Activated naive CD8-positive, alpha-beta T cell treated with anti-CD3 and anti-CD28 coated beads for 36 hours (primary cell): ENCODE measurements around the gene CCDC187. TPM values are rescaled to one million over a fixed set of nuclear protein-coding genes. Genes with fewer than 3 reads are reported as not detected.

ENCODE experiments used
- DNase-seq: peaks from one replicate; pipeline ENCODE4 v3.0.0; 2021
- H3K27ac Mint-ChIP-seq: one replicate; pipeline ENCODE4 v1.8.0; 2022; ENCODE audit warnings: mild to moderate bottlenecking, moderate library complexity, mixed read lengths
- H3K27me3 Mint-ChIP-seq: one replicate; pipeline ENCODE4 v1.8.0; 2022; ENCODE audit warnings: mild to moderate bottlenecking, mixed read lengths
- H3K36me3 Mint-ChIP-seq: one replicate; pipeline ENCODE4 v1.8.0; 2021; ENCODE audit warnings: mild to moderate bottlenecking, mixed read lengths
- H3K4me1 Mint-ChIP-seq: one replicate; pipeline ENCODE4 v1.8.0; 2021; ENCODE audit warnings: mixed read lengths
- H3K4me3 Mint-ChIP-seq: one replicate; pipeline ENCODE4 v1.8.0; 2022; ENCODE audit warnings: mild to moderate bottlenecking, moderate library complexity, mixed read lengths
- H3K9me3 Mint-ChIP-seq: one replicate; pipeline ENCODE4 v1.8.0; 2022; ENCODE audit warnings: mixed read lengths
- total RNA-seq, 2 experiments: library from RNA; stranded (reverse); gene quantifications; one replicate each; pipeline ENCODE4 v1.2.3, GENCODE V29; 2021

Gene CCDC187
- total RNA-seq, 2 experiments from 2014 or later = not detected

DNA sequence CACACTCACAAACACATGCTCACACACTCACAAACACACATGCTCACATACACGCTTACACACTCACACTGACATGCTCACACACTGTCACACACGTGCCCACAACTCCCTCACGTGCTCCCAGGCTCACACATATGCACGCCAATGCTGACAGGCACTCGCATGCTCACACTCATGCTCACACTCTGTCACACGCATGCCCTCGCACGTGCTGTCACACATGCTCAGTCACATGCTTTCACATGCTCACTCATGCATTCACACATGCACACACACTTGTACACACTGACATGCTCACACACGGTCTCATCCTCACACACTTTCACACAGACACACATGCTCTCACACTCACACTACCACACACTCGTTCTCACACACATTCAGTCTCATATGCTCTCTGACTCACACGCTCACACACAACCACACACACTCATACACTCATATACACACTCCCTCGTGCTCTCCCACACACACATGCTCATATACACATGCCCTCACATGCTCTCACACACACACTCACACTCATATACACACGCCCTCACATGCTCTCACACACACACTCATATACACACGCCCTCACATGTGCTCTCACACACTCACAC is 10.3 kb downstream of the CCDC187 start:
- no peak for DNase-seq
- Mint-ChIP-seq H3K4me3 (no peak overlapping the region), H3K9me3 (no peaks in the 10 kb centered on the region), H3K27ac (no peak overlapping the region), H3K27me3 (no peaks in the 10 kb centered on the region), H3K36me3 (no peaks in the 10 kb centered on the region), H3K4me1 (no peaks in the 10 kb centered on the region)

DNA sequence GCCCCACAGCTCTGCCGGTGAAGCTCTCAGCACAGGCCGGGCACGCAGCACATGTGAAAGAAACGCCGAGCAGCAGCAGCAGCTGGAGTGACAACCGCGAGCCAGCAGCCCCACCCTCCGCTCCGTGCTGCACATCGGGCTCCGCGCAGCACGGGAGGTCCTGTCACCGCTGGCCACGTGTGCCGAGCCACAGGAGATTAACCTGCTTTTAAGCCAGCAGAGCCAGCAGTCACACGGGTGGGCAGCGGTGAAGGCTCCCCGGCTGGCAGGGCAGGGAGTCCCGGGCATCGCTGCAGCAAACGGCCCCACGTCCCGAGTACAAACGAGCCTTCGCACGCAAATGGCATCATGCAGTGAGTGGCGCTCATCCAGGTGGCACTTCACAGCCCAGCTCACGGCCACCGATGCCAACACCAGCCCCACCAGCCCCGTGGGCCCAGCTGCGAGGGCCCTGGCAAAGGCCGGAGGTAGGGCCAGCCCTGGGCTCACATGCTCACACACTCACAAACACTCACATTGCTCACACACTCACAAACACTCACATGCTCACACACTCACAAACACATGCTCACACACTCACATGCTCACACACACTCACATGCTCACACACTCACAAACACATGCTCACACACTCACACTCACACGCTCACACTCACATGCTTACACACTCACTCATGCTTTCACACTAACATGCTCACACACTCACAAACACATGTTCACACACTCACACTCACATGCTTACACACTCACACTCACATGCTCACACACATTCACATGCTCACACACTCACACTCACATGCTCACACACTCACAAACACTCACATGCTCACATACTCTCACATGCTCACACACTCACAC is 11.1 kb downstream of the CCDC187 start:
- DNase-seq = no peak
- Mint-ChIP-seq H3K27ac (no peak overlapping the region), H3K27me3 (no peaks in the 10 kb centered on the region), H3K9me3 (no peaks in the 10 kb centered on the region), H3K4me3 (no peak overlapping the region), H3K4me1 (no peaks in the 10 kb centered on the region), H3K36me3 (no peaks in the 10 kb centered on the region)

DNA sequence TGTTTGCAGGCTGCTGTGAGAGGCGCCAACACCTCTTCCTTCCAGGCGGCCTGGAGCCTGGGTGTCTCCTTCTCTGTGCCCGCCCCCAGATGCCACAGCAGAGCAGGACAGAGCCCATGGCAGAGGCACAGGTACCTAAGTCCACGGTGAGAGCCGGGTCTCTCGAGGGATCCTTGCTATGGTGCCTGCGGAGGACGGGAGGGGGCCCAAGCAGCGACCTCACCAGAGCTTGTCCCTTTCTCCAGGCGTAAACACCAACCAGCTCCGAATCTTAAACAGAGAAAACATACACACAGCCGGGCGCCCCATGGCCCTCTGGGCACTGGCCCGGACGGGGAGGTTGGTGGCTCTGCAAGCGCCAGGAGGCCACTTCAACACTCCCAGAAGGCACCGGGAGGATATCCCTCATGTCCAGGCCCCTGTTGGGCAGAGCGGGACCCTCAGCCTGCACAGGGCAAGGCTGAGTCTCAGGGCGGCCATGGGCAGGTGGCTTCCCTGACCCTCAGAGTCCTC is 11.8 kb downstream of the CCDC187 start:
- Mint-ChIP-seq H3K27ac (no peak overlapping the region), H3K4me1 (no peaks in the 10 kb centered on the region), H3K4me3 (no peak overlapping the region), H3K9me3 (no peaks in the 10 kb centered on the region), H3K27me3 (no peaks in the 10 kb centered on the region), H3K36me3 (no peaks in the 10 kb centered on the region)
- no peak for DNase-seq

DNA sequence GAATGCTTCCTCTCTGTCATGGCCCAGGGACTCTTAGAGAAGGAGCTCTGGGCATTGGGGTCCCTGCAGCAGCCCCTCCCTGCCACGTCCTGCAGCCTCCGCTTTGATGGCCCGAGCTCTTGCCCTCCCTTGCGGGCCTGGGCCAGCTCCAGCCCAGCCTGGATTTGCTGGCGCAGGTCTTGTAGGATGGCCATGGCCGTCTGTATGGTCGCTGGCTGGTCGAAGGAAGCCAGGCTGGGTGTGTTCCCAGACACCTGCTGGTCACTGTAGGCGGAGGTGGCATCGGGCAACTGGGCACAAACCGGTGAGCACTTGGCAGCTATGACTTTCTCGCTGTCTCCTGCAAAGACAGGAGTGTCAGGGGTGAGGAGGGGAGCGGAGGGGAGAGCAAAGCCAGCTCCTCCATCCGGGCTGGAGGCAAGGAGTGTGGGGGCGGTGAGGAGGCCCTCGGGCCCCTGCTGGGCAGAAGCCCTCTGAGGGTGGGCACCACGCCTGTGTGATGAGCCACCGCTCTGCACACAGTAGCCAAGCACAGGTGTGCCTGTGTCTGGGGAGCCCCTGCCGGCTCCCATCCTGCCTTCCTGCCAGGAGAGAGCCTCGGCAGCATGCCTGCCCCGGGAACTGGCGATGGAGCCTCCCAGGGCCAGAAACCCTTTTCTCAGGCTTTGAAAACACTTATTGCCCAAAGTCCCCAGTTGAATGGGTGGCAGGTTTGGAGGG is 12.4 kb downstream of the CCDC187 start:
- no peak for DNase-seq
- Mint-ChIP-seq H3K27ac (no peak overlapping the region), H3K36me3 (no peaks in the 10 kb centered on the region), H3K4me3 (no peak overlapping the region), H3K9me3 (no peaks in the 10 kb centered on the region), H3K27me3 (no peaks in the 10 kb centered on the region), H3K4me1 (no peaks in the 10 kb centered on the region)

DNA sequence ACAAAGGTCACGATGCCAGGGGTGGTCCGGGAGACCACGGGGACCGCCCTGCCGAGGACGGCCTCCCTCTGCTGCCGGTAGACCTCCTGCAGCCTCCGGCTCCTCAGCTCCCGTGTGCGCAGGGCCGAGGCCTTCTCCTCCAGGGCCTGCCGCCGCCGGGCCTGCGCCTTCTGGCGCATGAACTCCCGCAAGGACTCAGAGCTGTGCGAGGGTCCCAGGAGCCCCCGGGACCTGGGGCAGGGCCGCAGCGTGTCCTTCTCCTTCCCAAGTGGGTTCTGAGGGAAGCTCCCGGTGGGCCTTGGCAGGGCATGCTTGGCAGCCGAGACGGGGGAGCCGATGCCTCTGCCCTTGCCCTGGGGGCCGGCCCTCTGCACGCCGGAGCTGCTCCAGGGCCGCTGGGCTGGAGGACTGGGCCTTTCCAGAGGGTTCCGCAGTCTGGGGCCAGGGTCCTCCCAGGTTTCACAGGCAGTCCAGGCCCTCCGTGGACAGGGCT is 13.3 kb downstream of the CCDC187 start:
- Mint-ChIP-seq H3K4me3 (no peak overlapping the region), H3K9me3 (no peaks in the 10 kb centered on the region), H3K27me3 (no peaks in the 10 kb centered on the region), H3K4me1 (no peaks in the 10 kb centered on the region), H3K36me3 (no peaks in the 10 kb centered on the region), H3K27ac (no peak overlapping the region)
- no peak for DNase-seq

DNA sequence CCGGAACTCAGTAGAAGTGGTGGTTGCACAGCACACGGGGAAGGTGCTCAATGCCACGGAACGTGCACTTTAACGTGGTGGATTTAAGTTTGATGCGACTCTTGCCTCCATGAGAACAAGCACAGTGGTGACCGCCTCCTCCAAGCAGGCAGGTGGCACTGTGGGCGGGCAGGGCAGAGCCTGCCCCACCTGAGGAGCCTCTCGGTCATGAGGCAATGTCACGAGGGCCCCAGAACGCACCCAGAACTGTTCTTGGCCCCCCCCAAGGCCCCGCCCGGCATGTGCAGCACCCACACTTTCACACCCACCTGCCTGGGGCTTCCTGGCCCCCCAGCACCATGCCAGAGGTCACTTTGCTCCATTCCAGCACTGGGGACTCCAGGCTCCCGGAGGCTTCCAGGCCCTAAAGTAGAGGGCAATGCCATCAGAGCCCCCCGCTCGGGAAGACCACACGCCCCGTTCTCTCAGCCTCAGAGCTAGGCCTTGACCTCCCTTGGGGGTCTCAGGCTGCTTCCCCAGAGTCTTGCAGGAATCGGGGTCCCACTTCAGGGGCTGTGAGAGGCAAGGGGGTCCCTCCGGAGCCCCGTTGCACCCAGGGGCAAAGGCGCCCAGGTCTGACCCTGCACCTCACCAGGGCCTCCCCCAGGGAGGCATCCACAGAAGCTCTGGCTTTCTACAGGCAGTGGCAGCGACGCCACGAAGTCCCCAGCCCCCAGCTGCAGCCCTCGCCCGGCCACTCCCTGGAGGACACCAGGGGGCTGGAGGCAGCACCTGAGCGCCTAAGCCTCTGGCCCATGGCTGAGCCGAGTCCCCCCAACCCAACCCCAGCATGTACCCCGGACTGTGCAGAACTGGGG is 14.0 kb downstream of the CCDC187 start:
- Mint-ChIP-seq H3K27me3 (no peaks in the 10 kb centered on the region), H3K4me1 (no peaks in the 10 kb centered on the region), H3K4me3 (no peak overlapping the region), H3K36me3 (no peaks in the 10 kb centered on the region), H3K27ac (no peak overlapping the region), H3K9me3 (no peaks in the 10 kb centered on the region)
- DNase-seq = no peak

DNA sequence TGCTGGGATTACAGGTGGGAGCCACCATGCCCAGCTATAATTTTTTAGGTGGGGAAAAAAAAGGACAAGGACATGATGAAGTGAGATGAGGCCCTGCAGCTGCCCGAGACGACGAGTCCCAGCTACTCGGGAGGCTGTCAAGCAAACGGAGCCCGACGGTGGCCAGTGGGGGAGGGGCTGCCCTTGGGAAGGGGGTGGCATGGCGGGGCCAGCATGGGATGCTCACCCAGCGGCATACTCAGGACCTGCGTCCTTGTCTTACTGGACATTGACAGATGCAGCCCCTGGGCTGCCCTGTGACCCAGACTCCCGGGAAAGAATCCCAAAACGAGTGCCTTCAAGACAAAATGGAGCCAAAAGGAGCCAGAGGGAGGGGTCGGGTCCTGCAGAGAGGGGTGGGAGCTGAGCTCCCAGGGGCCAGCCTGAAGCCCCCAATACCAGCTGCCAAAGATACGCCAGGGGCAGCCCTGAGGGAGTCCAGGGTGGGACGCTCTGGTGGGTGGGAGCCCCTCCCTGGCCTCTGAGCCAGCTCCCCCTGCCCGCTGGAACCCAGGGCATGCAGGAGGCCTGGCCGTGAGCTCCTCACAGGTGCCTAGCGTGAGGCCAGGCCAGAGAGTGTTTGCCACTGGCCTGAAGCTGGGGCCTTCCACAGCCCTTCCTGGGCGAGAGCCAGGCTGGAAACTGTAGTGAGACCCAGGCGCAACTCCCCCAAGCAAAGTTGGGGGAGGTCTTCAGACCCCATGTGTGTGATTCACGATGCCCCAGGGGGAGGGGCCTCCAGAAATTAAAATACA is 15.7 kb downstream of the CCDC187 start:
- no peak overlapping the region for H3K27ac Mint-ChIP-seq
- no peaks in the 10 kb centered on the region for H3K9me3 Mint-ChIP-seq
- DNase-seq = no peak
- no peaks in the 10 kb centered on the region for H3K36me3 Mint-ChIP-seq
- H3K4me3 Mint-ChIP-seq = no peak overlapping the region
- H3K4me1 Mint-ChIP-seq = peaks cover 5% of the 10 kb centered on the region
- H3K27me3 Mint-ChIP-seq = peaks cover 6% of the 10 kb centered on the region

DNA sequence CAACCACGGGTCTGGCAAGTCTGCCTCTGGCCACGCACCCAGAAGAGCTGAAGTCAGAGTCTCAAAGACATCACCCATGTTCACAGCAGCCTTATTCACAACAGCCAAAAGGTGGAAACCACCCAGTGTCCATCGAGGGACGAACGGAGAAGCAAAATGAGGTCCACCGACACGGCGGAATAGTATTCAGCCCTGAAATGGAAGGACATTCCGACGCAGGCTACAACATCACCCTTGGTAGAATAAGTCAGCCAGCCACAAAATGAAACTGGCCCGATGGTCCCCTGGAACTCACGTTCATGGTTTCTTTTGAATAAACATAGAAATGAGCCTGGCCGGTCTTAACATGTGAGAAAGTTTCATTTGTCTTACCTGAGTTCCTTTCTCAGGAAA is 16.9 kb downstream of the CCDC187 start:
- H3K27ac Mint-ChIP-seq = no peak overlapping the region
- H3K4me1 Mint-ChIP-seq = peaks cover 5% of the 10 kb centered on the region
- no peaks in the 10 kb centered on the region for H3K9me3 Mint-ChIP-seq
- no peak overlapping the region for H3K4me3 Mint-ChIP-seq
- DNase-seq = no peak
- H3K27me3 Mint-ChIP-seq = peaks cover 6% of the 10 kb centered on the region
- no peaks in the 10 kb centered on the region for H3K36me3 Mint-ChIP-seq

DNA sequence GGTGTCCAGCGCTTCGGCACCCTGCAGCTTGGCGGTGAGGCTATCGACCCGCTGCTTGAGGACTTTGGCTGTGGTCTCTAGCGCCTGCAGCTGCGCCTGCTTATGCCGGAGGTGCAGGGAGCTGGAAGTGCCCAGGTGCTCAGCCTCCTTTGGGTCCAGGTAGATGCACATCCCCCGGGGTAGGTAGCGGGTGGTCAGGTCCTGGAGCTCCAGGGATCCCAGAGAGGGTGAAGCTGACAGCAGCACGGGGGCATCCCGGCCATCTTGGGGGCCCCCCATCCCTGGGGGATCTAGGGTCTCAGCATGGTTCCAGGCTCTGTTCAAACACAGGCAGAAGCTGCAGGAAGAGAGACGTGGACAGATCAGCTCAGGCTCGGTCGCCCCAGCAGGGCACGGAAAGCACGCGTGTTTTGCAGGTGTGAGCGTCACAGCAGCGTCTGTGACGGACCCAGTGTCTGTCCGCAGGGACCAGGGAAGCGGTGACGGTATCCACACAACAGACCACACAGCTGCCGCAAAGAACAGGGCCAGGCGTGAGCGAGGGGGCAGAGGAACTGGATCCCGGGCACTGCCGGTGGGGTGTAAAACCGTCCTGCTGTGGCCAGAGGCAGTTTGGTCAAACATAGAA is 17.4 kb downstream of the CCDC187 start:
- H3K27ac Mint-ChIP-seq = no peak overlapping the region
- H3K36me3 Mint-ChIP-seq = no peaks in the 10 kb centered on the region
- no peaks in the 10 kb centered on the region for H3K9me3 Mint-ChIP-seq
- peaks cover 6% of the 10 kb centered on the region for H3K27me3 Mint-ChIP-seq
- H3K4me3 Mint-ChIP-seq = no peak overlapping the region
- H3K4me1 Mint-ChIP-seq = peaks cover 5% of the 10 kb centered on the region
- no peak for DNase-seq

DNA sequence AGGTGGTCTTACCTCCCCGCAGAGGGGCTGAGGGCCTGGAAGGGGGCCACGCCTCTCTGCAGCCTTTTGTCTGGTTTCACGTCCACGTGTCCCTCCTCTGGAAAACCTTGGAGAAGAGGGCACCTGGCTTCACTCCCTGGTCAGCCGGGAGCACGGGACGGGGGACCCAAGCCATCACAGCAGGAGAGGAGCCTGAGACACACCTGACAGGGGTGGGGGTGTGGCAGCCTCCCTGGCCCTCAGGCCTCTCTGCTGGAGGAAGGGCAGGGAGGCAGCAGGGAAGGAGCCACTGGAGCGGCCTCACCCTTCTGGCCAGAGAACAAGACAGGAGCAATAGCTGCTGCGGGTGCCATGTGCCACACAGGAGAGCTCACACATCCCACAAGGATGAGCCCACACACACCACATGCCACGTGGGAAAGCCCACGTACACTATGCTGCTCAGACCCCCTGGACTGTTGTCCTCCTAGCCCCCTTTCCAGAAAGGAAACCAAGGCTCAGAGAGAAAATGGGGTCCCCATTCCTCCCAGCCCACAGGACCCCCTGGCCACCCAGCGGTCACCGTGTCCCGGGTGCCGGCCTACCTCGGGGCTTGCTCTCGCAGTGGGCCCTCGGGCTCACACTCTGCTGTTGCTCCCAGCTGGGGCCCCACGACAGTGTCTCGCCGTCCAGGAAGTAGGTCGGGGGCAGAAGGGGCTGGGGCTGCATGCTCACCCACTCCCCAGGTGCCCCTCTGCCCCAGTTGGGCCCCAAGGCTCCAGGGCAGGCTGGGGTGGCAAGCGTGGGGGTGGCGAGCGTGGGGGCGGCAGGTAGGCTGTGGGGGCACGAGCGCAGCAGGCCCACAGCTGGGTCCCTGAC is 18.2 kb downstream of the CCDC187 start:
- DNase-seq = no peak
- no peak overlapping the region for H3K27ac Mint-ChIP-seq
- H3K4me3 Mint-ChIP-seq = no peak overlapping the region
- H3K27me3 Mint-ChIP-seq = peaks cover 6% of the 10 kb centered on the region
- H3K9me3 Mint-ChIP-seq = no peaks in the 10 kb centered on the region
- H3K4me1 Mint-ChIP-seq = peaks cover 5% of the 10 kb centered on the region
- H3K36me3 Mint-ChIP-seq = no peaks in the 10 kb centered on the region

DNA sequence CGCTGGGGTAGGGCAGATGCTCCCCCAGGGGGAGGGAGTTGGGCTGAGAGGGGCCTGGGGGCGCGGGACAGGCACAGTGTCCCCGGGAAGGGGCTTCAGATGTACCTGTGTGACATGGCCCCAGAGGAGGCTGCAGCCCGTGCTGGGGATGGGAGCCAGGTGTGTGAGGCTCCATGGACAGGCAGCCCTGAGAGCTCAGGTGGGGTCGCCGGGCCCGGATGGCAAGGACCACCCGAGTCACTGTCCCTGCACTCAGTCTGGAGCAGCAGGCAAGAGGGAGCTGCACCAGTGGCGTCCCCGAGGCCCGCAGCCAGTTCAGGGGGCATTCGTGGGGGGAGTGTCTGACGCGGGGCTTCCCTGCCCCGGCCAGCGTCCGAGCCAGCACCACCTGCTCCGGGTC is 18.9 kb downstream of the CCDC187 start:
- DNase-seq = no peak
- Mint-ChIP-seq H3K36me3 (no peaks in the 10 kb centered on the region), H3K4me3 (no peak overlapping the region), H3K27me3 (peaks cover 6% of the 10 kb centered on the region), H3K4me1 (peaks cover 5% of the 10 kb centered on the region), H3K27ac (no peak overlapping the region), H3K9me3 (no peaks in the 10 kb centered on the region)

DNA sequence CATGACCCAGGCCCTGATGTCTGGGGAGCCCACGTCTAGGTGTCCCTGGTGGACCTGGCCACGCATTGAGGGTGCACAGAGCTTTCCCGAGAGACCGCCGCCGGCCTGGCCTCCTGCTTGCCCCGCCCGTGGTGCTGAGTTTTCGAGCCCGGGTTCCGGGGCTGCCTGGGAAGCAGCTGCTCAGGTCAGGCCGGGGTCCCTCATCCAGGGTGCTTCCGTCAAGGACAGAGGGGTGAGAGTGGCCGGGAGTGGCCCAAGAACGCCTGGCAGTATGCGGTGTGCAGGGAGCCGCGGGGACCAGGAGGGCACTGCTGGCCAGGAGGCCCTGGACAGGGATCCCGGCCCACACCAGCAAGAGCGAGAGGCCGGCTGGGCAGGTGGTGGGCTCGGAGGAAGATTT is 19.6 kb downstream of the CCDC187 start:
- Mint-ChIP-seq H3K9me3 (no peaks in the 10 kb centered on the region), H3K4me1 (peaks cover 5% of the 10 kb centered on the region), H3K4me3 (no peak overlapping the region), H3K27me3 (peaks cover 6% of the 10 kb centered on the region), H3K36me3 (no peaks in the 10 kb centered on the region), H3K27ac (no peak overlapping the region)
- DNase-seq = no peak
